MG63 (cell line): ENCODE results near the gene LRRC72. TPM values are rescaled to one million over a fixed set of nuclear protein-coding genes. Genes with fewer than 3 reads are reported as not detected.
"Not testable (repeated sequence)": the region's sequence is repeated elsewhere in the genome, so short reads cannot be mapped to it uniquely, and the experiment has no call there.

Experiments
- DNase-seq: peaks from one replicate; pipeline ENCODE4 v3.0.0-alpha.2; 2020
- H3K27me3 ChIP-seq: fragments of 250-450 bp; sonication (Bioruptor Pico); 2 replicates; pipeline ENCODE4 v1.5.1; 2020; ENCODE audit warnings: mild to moderate bottlenecking, moderate library complexity
- H3K36me3 ChIP-seq: fragments of 250-450 bp; sonication (Bioruptor Pico); 2 replicates; pipeline ENCODE4 v1.5.1; 2020; ENCODE audit warnings: mild to moderate bottlenecking, moderate library complexity
- H3K4me3 ChIP-seq: fragments of 250-450 bp; sonication (Bioruptor Pico); 2 replicates; pipeline ENCODE4 v1.5.1; 2020; ENCODE audit warnings: mild to moderate bottlenecking, moderate library complexity
- H3K9me3 ChIP-seq: fragments of 250-450 bp; sonication (Bioruptor Pico); 2 replicates; pipeline ENCODE4 v1.5.1; 2020; ENCODE audit warnings: mild to moderate bottlenecking, moderate library complexity
- total RNA-seq: library from RNA; depleted of rRNA; stranded (reverse); fragments of >200 nt; shearing (Covaris generic); gene quantifications from 2 replicates; pipeline ENCODE4 v1.2.3, GENCODE V29; 2014; ENCODE audit warnings: low replicate concordance; rRNA removed

The LRRC72 gene
- total RNA-seq: not detected in 2 replicates

DNA sequence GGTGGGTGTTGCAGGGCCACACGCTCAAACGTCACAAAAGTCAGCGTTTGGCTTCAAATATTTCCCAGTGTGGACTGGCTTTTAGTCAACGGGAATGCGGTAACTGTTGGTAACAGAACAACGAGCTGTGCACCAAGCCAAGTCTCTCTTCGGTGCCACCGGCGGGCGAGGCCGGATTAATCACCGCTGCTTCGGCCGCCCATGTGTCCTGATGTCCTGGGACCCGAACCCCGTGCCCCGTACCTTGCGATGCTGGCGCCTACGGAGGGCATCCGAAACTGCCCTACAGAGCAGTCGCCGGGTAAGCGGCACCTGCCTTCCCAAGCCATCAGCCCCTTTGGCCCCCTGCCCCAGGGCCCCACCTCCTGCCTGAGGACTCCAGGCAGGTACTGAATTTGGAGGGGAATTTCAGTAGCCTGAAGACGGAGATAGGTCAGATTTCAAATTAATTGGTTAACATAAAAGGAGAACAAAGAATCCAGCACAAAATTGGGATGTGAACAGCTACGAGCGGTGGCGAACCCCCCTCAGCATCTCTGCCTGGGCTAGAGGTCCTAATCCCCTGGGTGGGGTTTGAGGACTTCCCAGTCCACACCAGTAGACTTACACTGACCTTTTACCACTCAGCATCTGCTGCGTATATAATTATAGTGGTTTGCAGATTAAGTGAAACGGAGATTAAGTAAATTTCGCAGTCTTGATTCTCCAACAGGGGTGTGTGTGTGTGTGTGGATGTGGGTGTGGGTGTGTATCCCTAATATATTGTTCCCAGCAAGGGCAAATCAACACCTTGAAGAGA, at the start of gene LRRC72:
Gene LRRC72, plus strand, starts transcription at position 84 of the 799 bp plus-strand sequence. Its CDS starts 128 bp downstream, at position 212.
- no peaks in the 10 kb centered on the region for H3K9me3 ChIP-seq
- H3K27me3 ChIP-seq: no peaks in the 10 kb centered on the region
- no peak within 1 kb of the TSS for H3K4me3 ChIP-seq
- DNase-seq: no peak
- no peaks in the 10 kb centered on the region for H3K36me3 ChIP-seq

DNA sequence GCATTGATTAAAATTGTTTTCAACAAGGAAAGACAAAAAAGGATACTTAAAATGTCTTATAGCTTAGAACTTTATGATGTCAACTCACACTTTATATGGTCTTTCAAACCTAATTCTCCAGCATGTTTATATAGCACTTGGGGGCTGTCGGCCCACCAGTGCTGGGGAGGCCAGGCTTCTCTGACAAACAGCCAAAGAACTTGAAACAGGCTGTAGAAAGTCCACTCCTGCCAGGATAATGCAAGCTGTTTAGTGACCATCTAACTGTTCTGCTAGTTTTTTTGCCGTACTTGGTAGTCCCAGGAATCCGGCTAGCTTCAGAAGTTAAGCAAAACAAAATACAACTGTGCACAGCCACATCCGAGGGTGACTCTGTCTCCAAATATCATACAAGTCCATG, 47.5 kb upstream of the LRRC72 start:
- no peaks in the 10 kb centered on the region; the same call in 1 of the 2 replicates for H3K27me3 ChIP-seq
- no peaks in the 10 kb centered on the region for H3K36me3 ChIP-seq
- no peak for DNase-seq
- no peaks in the 10 kb centered on the region for H3K9me3 ChIP-seq
- H3K4me3 ChIP-seq: no peak overlapping the region

DNA sequence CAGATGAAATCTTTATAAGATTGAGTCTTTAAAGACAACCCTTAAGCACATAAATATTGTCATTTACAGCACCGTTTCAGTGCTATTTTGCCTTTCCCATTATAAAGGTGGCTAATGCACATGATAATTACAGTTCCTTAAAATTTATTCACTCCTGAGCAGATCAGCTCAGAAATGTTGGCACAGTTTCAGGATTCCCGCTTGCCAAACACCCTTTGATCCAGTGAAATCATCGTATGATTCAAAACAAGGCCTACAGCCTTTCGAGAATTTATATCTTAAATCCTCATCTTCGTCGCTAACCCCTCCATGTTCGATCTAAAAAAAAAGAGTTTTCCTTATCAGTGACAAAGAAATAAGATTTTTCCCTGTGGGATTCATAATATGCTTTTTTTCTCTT, 47.0 kb upstream of the LRRC72 start:
- Histone ChIP-seq H3K36me3 (no peaks in the 10 kb centered on the region), H3K4me3 (no peak overlapping the region), H3K27me3 (no peaks in the 10 kb centered on the region; the same call in 1 of the 2 replicates), H3K9me3 (no peaks in the 10 kb centered on the region)
- DNase-seq: no peak

DNA sequence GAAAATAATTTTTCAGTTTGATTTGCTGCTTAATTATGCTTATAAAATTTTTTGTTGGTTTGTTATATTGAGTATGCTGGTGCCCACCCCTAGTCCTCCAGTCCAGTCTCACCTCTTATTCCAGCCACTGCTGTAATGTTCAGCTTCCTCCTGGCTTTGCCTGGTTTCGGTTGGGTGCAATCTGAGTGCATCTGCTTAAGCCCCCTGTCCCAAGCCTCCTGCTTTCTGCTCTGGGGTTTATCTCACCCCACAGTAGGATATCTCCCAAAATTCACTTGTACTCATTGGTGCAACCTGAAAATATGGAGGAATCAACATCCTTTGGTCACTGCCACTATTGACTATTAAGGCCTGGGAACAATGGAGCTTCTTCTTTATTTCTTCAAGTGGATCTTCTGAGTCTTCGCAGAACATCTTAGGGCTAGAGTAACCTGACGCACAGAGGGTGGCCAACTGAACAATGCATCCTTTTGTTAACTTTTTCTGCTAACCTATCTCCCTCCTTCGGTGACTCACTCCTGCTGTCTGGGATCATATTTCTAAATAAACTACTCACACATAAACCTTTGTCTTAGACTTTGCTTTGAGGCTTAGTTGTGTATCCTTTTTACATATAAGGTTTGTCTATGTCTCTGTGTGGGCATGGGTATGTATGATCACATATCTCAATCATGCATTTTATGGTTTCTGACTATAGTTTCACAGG, 42.0 kb upstream of the LRRC72 start:
- DNase-seq: no peak
- Histone ChIP-seq H3K4me3 (no peak overlapping the region), H3K36me3 (no peaks in the 10 kb centered on the region)

DNA sequence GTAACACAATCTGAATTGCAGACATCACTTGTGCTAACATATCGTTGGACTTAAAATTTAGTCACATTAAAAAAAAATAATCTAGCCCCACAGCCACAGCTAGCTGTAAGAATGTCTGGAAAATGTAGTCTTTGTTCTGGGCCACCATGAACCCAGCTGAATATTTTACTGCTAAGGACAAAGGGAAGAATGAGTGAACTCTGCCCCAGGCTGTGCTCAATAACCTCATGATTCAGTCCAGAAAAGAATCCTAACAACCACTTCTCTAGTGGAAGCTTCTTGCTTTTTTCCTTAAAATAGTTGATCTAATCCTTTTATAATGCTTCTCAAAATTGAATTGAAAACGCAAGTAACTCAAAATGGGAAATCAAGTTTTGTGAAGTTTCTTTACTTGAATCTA, 35.5 kb upstream of the LRRC72 start:
- no peaks in the 10 kb centered on the region for H3K9me3 ChIP-seq
- no peaks in the 10 kb centered on the region for H3K36me3 ChIP-seq
- H3K27me3 ChIP-seq: no peaks in the 10 kb centered on the region
- DNase-seq: no peak
- H3K4me3 ChIP-seq: no peak overlapping the region

More for the DNA sequence above, 42.0 kb upstream of the LRRC72 start:
- H3K9me3 ChIP-seq: no peaks in the 10 kb centered on the region
- H3K27me3 ChIP-seq: no peaks in the 10 kb centered on the region; the same call in 1 of the 2 replicates

DNA sequence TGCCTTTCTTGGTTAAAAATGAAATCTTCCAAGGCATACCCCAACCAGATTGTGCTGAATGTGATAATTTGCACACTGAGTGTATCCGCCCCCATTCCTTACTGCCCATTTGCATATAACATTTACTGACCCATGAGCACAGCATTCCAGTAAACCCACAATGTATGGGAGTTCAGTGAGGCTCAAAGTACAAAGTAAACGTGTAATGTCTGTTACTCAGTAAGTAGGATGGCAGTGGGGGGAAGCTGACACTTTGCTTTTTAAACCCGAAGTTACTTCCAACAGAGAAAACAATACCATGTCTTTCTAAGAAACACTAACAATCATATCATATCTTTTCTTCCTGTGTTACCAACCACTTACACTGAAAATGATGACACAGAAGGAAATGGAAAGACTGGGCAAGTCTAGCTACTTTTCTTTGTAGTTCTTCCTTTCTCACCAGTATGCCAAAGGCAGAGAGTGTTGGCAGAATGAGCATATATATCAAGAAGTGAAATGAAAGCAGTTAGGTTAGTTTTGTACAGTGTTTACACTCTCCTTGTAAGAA, 34.0 kb upstream of the LRRC72 start:
- Histone ChIP-seq H3K36me3 (no peaks in the 10 kb centered on the region), H3K4me3 (no peak overlapping the region), H3K27me3 (no peaks in the 10 kb centered on the region), H3K9me3 (no peaks in the 10 kb centered on the region)
- DNase-seq: no peak

DNA sequence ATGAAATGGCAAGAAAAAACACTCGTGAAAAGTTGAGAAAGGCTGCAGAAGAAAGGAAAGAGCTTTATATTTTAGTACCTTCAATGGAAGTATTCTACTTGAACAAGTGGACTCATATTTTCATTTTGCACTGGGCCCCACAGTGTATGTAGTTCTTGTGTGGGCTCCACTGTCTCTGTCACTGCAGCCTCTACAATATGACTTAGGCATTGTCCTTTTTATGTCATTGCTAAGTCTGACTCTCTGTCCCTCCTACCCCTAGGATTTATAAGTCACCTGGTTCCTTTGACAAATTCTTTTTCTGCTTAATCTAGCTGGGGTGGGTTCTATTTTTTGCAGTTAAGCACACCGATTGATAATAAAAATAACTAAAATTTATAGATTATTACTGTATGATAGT, 33.4 kb upstream of the LRRC72 start:
- Histone ChIP-seq H3K36me3 (no peaks in the 10 kb centered on the region), H3K27me3 (no peaks in the 10 kb centered on the region), H3K4me3 (no peak overlapping the region), H3K9me3 (no peaks in the 10 kb centered on the region)
- no peak for DNase-seq

DNA sequence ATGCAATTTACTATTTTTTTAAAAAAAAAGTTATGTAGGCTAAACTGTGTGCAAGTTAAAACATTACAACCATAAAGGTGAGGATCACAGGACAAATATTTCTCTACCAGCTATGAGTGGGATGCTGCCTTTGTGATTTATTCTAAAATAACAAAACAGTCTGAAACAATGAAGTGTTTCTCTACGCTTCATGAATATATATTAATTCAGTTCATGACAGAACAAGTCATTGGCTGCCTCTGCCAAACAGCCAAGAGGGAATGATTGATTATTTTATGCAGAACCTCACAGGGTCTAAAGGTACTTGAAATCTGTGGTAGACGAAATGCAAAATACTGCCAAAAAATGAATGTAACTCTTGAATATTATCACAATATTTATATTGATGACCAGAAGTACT, 32.1 kb upstream of the LRRC72 start:
- Histone ChIP-seq H3K4me3 (no peak overlapping the region), H3K36me3 (no peaks in the 10 kb centered on the region), H3K27me3 (no peaks in the 10 kb centered on the region), H3K9me3 (no peaks in the 10 kb centered on the region)
- DNase-seq: no peak

DNA sequence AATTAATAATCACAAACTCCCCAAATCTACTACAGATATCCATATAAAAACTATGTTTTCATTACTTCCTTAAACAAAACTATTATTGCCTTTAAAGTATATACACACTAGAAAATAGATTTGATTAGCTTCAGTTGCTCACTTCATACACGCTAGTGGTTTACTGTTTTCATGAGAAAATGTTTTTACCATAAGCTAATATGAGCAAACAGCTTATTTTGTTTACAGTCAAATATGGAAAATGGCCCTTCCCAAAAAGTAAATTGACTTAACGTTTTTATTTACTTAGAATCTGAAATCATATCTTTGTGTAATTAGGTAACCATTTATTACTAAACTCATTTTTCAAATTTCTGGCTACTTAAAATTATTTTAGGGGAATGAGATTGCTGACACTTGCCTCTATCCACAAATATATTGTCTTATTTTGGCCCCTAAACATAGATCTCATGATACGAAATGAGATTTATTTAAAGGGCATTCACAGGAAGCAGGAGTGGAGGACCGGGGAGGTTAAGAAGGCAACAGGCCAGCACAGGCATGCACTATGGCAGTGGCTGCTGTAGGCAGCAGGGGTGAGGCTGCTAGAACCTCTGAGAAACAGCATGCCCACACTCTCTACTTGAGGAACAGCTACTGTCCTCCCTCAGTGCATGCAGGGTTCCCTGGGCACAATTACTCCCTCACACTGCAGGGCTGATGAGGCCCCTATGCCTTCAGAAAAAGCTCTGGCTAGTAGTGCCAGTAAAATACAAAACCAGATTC, 31.5 kb upstream of the LRRC72 start:
- no peaks in the 10 kb centered on the region for H3K27me3 ChIP-seq
- no peaks in the 10 kb centered on the region for H3K9me3 ChIP-seq
- H3K36me3 ChIP-seq: no peaks in the 10 kb centered on the region
- no peak overlapping the region for H3K4me3 ChIP-seq
- DNase-seq: no peak

DNA sequence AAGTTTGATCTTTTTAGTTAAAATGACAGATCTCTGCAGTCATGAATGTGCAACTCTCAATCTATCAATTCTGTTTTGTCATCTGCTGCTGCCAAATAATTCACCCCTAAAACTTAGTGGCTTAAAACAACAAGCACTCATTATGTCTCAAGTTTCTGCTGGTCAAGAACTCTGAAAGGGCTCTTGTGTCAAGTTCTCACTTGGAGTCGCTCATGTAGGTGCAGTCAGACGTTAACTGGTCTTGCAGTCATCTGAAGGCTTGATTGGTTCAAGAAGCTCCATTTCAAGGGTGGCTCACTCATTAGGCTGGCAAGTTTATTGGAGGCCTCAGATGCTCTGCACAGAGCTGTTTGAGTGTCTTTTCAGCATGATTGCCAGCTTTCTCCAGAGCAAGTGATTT, 28.5 kb upstream of the LRRC72 start:
- Histone ChIP-seq H3K36me3 (no peaks in the 10 kb centered on the region), H3K27me3 (no peaks in the 10 kb centered on the region), H3K9me3 (no peaks in the 10 kb centered on the region), H3K4me3 (no peak overlapping the region)
- DNase-seq: no peak

DNA sequence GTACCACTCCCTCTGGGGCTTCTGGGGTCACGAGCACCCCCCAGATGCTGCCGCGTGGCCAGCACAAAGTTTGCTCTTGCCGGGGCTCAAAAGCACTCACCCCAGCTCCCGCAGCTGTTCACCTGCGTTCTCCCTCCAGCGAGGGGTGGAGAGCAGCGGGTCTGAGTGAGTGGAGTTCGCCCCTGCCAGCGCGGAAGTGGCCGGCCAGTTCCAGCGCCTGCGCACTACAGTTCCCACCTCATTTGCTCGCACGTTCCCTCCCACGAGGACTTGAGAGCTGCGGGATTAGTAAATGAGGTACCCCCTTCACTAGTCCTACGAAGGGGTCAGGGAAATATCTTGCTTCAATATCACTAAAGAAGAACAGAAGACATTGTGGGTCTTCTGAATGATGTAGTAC, 24.3 kb upstream of the LRRC72 start:
- H3K27me3 ChIP-seq: no peaks in the 10 kb centered on the region
- H3K4me3 ChIP-seq: no peak overlapping the region
- no peaks in the 10 kb centered on the region for H3K9me3 ChIP-seq
- H3K36me3 ChIP-seq: no peaks in the 10 kb centered on the region
- DNase-seq: no peak

DNA sequence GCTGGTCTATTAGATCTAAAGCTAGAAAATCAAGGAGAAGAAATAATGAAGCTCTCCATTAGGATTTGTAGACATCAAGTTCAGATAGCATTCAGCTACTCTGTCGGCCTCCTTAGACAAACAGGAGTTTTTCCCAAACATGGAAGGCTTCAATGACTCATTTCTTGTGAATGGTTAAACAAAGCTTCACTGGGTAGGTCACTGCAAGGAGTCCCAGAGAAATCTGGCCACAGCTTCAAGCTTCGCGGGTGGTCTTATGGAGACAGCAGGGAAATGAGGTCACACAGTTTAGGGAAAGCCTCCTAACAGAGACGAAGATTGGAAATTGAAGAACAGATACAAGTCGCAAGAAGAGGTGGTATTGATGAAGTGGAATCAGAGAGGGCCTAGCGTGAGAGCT, 22.6 kb upstream of the LRRC72 start:
- Histone ChIP-seq H3K36me3 (no peaks in the 10 kb centered on the region), H3K9me3 (no peaks in the 10 kb centered on the region), H3K27me3 (no peaks in the 10 kb centered on the region), H3K4me3 (no peak overlapping the region)
- no peak for DNase-seq

DNA sequence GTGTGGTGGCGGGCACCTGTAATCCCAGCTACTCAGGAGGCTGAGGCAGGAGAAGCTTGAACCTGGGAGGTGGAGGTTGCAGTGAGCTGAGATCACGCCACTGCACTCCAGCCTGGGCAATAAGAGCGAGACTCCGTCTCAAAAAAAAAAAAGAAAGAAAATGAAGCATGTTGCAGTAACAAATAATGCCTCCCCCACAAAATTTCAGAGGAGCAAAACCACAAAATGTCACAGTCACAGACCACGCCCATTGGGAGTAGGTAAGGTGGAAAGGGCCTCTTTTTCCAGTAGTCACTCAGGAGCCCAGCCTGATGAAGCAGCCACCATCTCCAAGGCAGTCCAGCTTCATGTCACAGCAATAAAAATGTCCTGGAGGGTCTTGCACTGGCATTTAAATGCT, 20.2 kb upstream of the LRRC72 start:
- H3K36me3 ChIP-seq, H3K9me3 ChIP-seq, H3K4me3 ChIP-seq, DNase-seq, H3K27me3 ChIP-seq: not testable (repeated sequence)

DNA sequence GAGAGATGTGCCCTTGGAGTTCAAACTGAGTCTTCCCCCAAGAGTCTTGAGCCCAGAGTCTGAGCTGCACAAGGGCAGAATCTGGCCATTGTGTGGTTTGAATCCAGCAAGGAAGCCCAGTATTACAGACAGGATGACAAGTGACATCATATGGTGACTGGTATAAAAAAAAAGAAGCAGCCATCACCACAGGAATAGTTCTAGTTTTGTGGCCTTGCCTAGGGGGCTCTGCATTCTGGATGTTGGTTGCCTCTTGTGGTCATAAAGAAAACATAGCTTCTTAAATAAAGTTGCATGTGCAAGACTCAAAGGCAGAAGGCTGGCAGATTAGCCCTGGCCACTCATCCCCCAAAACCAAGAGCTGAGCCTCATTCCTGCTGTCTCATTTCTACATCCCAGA, 16.8 kb upstream of the LRRC72 start:
- Histone ChIP-seq H3K4me3 (no peak overlapping the region), H3K36me3 (no peaks in the 10 kb centered on the region), H3K27me3 (no peaks in the 10 kb centered on the region), H3K9me3 (no peaks in the 10 kb centered on the region)
- no peak for DNase-seq

DNA sequence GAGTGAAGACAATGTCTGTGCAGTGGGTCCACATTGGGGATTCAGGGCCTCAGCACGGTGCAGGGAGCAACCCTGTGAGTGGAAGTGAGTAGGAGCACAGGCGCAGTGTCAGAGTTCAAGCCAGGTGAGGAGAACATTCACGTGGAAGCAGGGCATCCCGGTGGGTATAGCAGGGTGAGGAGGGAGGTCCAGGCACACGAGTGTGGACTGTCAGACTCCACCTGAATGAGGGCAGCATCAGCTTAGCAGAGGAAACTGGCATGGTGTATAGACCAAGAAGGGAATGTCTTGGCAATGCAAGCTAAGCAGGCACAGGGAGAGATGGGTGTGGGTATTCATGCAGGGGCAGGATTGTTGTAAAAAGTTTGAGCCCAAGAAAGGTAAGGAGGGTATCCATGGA, 15.3 kb upstream of the LRRC72 start:
- H3K36me3 ChIP-seq: no peaks in the 10 kb centered on the region
- no peaks in the 10 kb centered on the region for H3K27me3 ChIP-seq
- no peaks in the 10 kb centered on the region for H3K9me3 ChIP-seq
- H3K4me3 ChIP-seq: no peak overlapping the region
- no peak for DNase-seq

DNA sequence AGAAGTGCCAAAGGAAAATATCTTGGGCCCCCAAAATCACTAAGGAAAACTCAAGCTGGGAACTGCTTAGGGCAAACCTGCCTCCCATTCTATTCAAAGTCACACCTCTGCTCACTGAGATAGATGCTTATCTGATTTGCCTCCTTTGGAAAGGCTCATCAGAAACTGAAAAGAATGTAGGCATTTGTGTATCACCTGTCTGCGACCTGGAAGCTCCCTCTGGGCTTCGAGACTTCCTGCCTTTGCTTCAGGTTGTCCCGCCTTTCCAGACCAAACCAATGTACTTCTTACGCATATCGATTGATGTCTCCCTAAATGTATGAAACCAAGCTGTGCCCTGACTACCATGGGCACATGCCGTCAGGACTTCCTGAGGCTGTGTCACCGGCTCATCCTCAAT, 14.5 kb upstream of the LRRC72 start:
- Histone ChIP-seq H3K4me3 (no peak overlapping the region), H3K9me3 (no peaks in the 10 kb centered on the region), H3K36me3 (no peaks in the 10 kb centered on the region), H3K27me3 (no peaks in the 10 kb centered on the region; the same call in 1 of the 2 replicates)
- no peak for DNase-seq

DNA sequence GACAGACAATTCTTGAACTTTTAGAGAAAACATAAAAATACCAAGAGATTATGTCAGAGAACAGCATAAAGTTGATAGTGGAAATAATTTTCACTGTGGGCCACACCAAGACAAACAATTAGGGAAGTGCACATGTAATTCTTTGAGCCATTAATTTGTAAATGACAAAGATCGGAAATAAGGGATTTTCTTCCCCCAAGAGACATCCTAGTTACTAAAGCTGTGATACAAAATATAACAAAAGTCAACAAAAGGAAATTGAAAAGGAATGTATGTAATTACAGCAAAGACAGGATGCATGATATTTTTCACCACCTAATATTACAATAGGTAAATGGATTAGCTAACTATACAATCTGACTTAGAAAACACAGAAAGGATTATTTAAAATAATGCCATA, 12.4 kb upstream of the LRRC72 start:
- H3K4me3 ChIP-seq: no peak overlapping the region
- DNase-seq: no peak
- H3K36me3 ChIP-seq: no peaks in the 10 kb centered on the region
- peaks cover 2% of the 10 kb centered on the region; the same call in 1 of the 2 replicates for H3K27me3 ChIP-seq
- no peaks in the 10 kb centered on the region for H3K9me3 ChIP-seq
